Neuronal stem cell (in vitro differentiated cells): Measurements from ENCODE around the gene MTIF3.

Experiments used
- DNase-seq: peaks from one replicate; pipeline ENCODE4 v3.0.0-alpha.2; 2013; ENCODE audit warnings: low spot score
- H2AFZ ChIP-seq: one replicate; pipeline ENCODE4 v1.6.1; 2013; ENCODE audit warnings: mild to moderate bottlenecking, low read length, inconsistent platforms
- H2AK5ac ChIP-seq: 2 replicates; pipeline ENCODE4 v1.6.1; 2013; ENCODE audit warnings: low read depth, mild to moderate bottlenecking, inconsistent platforms, low read length, moderate library complexity, mixed read lengths
- H2BK120ac ChIP-seq: 2 replicates; pipeline ENCODE4 v1.6.1; 2013; ENCODE audit warnings: low read depth, mild to moderate bottlenecking, inconsistent platforms, low read length, moderate library complexity, mixed read lengths
- H2BK12ac ChIP-seq: one replicate; pipeline ENCODE4 v1.6.1; 2013; ENCODE audit warnings: low read length, inconsistent platforms
- H2BK15ac ChIP-seq: 2 replicates; pipeline ENCODE4 v1.6.1; 2013; ENCODE audit warnings: mild to moderate bottlenecking, low read length, inconsistent platforms, mixed read lengths
- H2BK5ac ChIP-seq: one replicate; pipeline ENCODE4 v1.6.1; 2013; ENCODE audit warnings: inconsistent platforms, mild to moderate bottlenecking, low read length, moderate library complexity
- H3K14ac ChIP-seq: one replicate; pipeline ENCODE4 v1.6.1; 2013; ENCODE audit warnings: low read length, inconsistent platforms
- H3K18ac ChIP-seq: 2 replicates; pipeline ENCODE4 v1.6.1; 2013; ENCODE audit warnings: low read length, inconsistent platforms
- H3K23ac ChIP-seq: 2 replicates; pipeline ENCODE4 v1.6.1; 2013; ENCODE audit warnings: low read depth, mild to moderate bottlenecking, mixed read lengths, low read length, inconsistent platforms; ENCODE audit not compliant: poor library complexity
- H3K27ac ChIP-seq: replicated peaks from 3 replicates; pipeline ENCODE4 v1.5.1; 2013; ENCODE audit warnings: low read length, inconsistent platforms
- H3K27me3 ChIP-seq, 3 experiments: 2 replicates each; pipeline ENCODE4 v1.6.1; 2013; ENCODE audit warnings: low read length in 3 of 3, mild to moderate bottlenecking in 2 of 3, inconsistent platforms in 1 of 3, low read depth in 1 of 3, mixed read lengths in 1 of 3, moderate library complexity in 1 of 3; ENCODE audit not compliant: control insufficient read depth in 3 of 3, insufficient read depth in 3 of 3
- H3K36me3 ChIP-seq, 2 donors: replicated peaks in 1 of 2; 2 replicates each; pipeline ENCODE4 v1.6.1; 2013; ENCODE audit warnings: low read length in 2 of 2; ENCODE audit not compliant: control insufficient read depth in 2 of 2, insufficient read depth in 2 of 2
- H3K4ac ChIP-seq: 2 replicates; pipeline ENCODE4 v1.6.1; 2013; ENCODE audit warnings: inconsistent platforms, mild to moderate bottlenecking, low read length, moderate library complexity
- H3K4me1 ChIP-seq, 2 donors: 1 replicate in 1 of 2; 2 replicates in 1 of 2; pipeline ENCODE4 v1.6.1; 2013; ENCODE audit warnings: low read length in 2 of 2, low read depth in 1 of 2; ENCODE audit not compliant: control insufficient read depth in 2 of 2, insufficient read depth in 1 of 2
- H3K4me2 ChIP-seq: one replicate; pipeline ENCODE4 v1.6.1; 2013; ENCODE audit warnings: mild to moderate bottlenecking, low read length, inconsistent platforms; ENCODE audit not compliant: insufficient read depth, poor library complexity, severe bottlenecking
- H3K4me3 ChIP-seq, 2 donors: 2 replicates each; pipeline ENCODE4 v1.5.1; 2013; ENCODE audit warnings: low read length in 2 of 2, mild to moderate bottlenecking in 2 of 2, inconsistent platforms in 1 of 2, moderate library complexity in 1 of 2
- H3K79me1 ChIP-seq: one replicate; pipeline ENCODE4 v1.6.1; 2013; ENCODE audit warnings: low read depth, mild to moderate bottlenecking, inconsistent platforms, low read length, moderate library complexity
- H3K9ac ChIP-seq: one replicate; pipeline ENCODE4 v1.6.1; 2013; ENCODE audit warnings: mild to moderate bottlenecking, low read depth, low read length, inconsistent platforms; ENCODE audit not compliant: poor library complexity
- H3K9me3 ChIP-seq, 2 donors: replicated peaks in 1 of 2; 2 replicates each; pipeline versions ENCODE3 to v1.6.1; 2013; ENCODE audit warnings: low read length in 2 of 2, mild to moderate bottlenecking in 2 of 2, inconsistent platforms in 1 of 2, low read depth in 1 of 2, mixed read lengths in 1 of 2, moderate library complexity in 1 of 2; ENCODE audit not compliant: control insufficient read depth in 2 of 2, insufficient read depth in 1 of 2
- H4K8ac ChIP-seq: one replicate; pipeline ENCODE4 v1.6.1; 2013; ENCODE audit warnings: low read depth, mild to moderate bottlenecking, inconsistent platforms, low read length, moderate library complexity
- H4K91ac ChIP-seq: one replicate; pipeline ENCODE4 v1.6.1; 2013; ENCODE audit warnings: low read length, low read depth, mild to moderate bottlenecking, inconsistent platforms; ENCODE audit not compliant: poor library complexity
- WGBS, 2 donors: extraction: QIAGEN DNeasy Blood & Tissue Kit; methylation state at CpG; one replicate each; pipeline ENCODE4 v1.1.7; 2013; ENCODE audit warnings: missing lambda C conversion rate in 2 of 2, mixed read lengths in 1 of 2; ENCODE audit not compliant: insufficient read length in 2 of 2, insufficient replicate concordance in 1 of 2; ENCODE audit errors: extremely low coverage in 2 of 2; 5-methylcytosine and 5-hydroxymethylcytosine counted together

Gene MTIF3

GRCh38 chr13:27476943-27477703 is 26.8 kb upstream of the MTIF3 start:
- H3K4ac ChIP-seq = no peak overlapping the region
- H3K27me3 ChIP-seq = peaks cover 0 to 7% (median 0%) of the 10 kb centered on the region in 3 experiments
- no peaks in the 10 kb centered on the region for H3K79me1 ChIP-seq
- H3K23ac ChIP-seq = no peak overlapping the region
- H3K9me3 ChIP-seq = peaks cover 0 to under 1% of the 10 kb centered on the region in 2 donors
- no peak overlapping the region for H3K4me3 ChIP-seq
- H2AFZ ChIP-seq = peak overlapping the region; percentile 76
- H2BK12ac ChIP-seq = no peak overlapping the region
- H3K9ac ChIP-seq = no peak overlapping the region
- no peak overlapping the region for H4K91ac ChIP-seq
- no peak overlapping the region for H2AK5ac ChIP-seq
- H3K27ac ChIP-seq = no peak overlapping the region
- DNase-seq = no peak
- H3K14ac ChIP-seq = no peak overlapping the region
- H2BK5ac ChIP-seq = no peak overlapping the region
- no peak overlapping the region for H3K18ac ChIP-seq
- no peak overlapping the region for H2BK15ac ChIP-seq
- no peak overlapping the region for H4K8ac ChIP-seq
- no peak overlapping the region for H2BK120ac ChIP-seq
- H3K36me3 ChIP-seq = no peaks in the 10 kb centered on the region
- H3K4me2 ChIP-seq = no peak overlapping the region
- no CpG with 5 or more reads among the region's 10 CpGs for WGBS, 2 donors
- H3K4me1 ChIP-seq = peaks cover 0 to 1% of the 10 kb centered on the region in 2 donors

DNA sequence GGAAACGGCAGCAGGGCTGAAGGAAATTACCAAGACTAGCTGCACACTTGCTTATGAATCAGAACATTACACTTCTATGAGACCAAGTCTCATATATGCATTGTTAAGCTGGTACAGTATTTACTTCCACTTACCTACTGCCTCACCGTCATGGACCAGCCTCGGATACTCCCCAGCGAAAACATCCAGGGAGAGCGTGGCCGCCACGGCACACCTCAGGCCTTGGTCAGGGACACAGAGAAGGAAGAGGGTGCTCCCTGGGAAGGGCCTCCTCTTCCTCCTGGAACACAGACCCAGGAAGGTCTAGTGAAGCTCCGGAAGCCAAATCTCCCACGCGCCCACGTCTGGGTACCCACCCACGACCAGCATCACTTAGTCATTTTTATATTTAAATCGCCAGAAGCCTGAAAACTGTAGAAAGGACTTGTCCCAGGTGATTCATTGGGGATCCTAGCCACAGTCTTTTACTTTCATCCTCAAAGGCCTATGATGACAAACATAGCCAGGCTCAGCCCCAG is 24.4 kb upstream of the MTIF3 start:
- no peak overlapping the region for H4K91ac ChIP-seq
- no peak overlapping the region for H4K8ac ChIP-seq
- H3K4me1 ChIP-seq = peaks cover 0 to 1% of the 10 kb centered on the region in 2 donors
- no peak overlapping the region for H2BK120ac ChIP-seq
- no peak overlapping the region for H2AK5ac ChIP-seq
- H2BK15ac ChIP-seq = no peak overlapping the region
- no peak overlapping the region for H3K4me3 ChIP-seq
- H2AFZ ChIP-seq = no peak overlapping the region
- no peaks in the 10 kb centered on the region for H3K9me3 ChIP-seq
- no peaks in the 10 kb centered on the region for H3K36me3 ChIP-seq
- no peak overlapping the region for H2BK12ac ChIP-seq
- H3K23ac ChIP-seq = no peak overlapping the region
- no peak overlapping the region for H3K27ac ChIP-seq
- H3K27me3 ChIP-seq = peaks cover 0 to 3% (median 0%) of the 10 kb centered on the region in 3 experiments
- no peak for DNase-seq
- no CpG with 5 or more reads among the region's 13 CpGs for WGBS, 2 donors
- H3K79me1 ChIP-seq = no peaks in the 10 kb centered on the region
- no peak overlapping the region for H3K4ac ChIP-seq
- no peak overlapping the region for H3K14ac ChIP-seq
- H3K18ac ChIP-seq = no peak overlapping the region
- H2BK5ac ChIP-seq = no peak overlapping the region
- no peak overlapping the region for H3K9ac ChIP-seq
- H3K4me2 ChIP-seq = no peak overlapping the region

DNA sequence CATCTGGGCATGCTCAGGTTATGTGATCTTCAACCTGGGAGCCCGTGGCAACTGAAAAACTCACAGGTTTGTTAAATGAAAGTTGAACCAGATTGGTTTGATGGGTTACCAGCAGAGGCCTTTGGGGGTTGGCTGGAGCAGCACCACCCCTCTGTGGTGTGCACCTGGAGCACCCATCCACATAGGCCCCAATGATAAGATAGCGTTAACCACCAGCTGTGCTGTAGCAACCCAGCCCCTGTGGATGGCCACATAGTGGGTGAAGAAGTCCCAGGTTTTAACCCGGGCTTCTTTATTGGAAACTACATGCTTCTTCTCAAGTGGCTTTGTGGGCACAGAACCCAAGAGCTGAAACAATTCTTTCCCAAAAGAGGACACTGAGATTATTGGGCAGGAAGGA is 22.6 kb upstream of the MTIF3 start:
- H2BK12ac ChIP-seq = no peak overlapping the region
- H2AK5ac ChIP-seq = no peak overlapping the region
- H2BK15ac ChIP-seq = no peak overlapping the region
- no peak overlapping the region for H3K9ac ChIP-seq
- no peak overlapping the region for H3K4ac ChIP-seq
- no peak overlapping the region for H4K8ac ChIP-seq
- H3K14ac ChIP-seq = no peak overlapping the region
- DNase-seq = no peak
- peaks cover 0 to 3% (median 0%) of the 10 kb centered on the region in 3 experiments for H3K27me3 ChIP-seq
- peaks cover 0 to 1% of the 10 kb centered on the region in 2 donors for H3K9me3 ChIP-seq
- H3K79me1 ChIP-seq = no peaks in the 10 kb centered on the region
- H3K4me3 ChIP-seq = no peak overlapping the region
- no peak overlapping the region for H2BK120ac ChIP-seq
- no peak overlapping the region for H3K18ac ChIP-seq
- H2BK5ac ChIP-seq = no peak overlapping the region
- no CpG with 5 or more reads among the region's 3 CpGs for WGBS, 2 donors
- H3K27ac ChIP-seq = no peak overlapping the region
- no peak overlapping the region for H3K4me2 ChIP-seq
- no peak overlapping the region for H3K23ac ChIP-seq
- no peaks in the 10 kb centered on the region for H3K36me3 ChIP-seq
- H4K91ac ChIP-seq = no peak overlapping the region
- no peak overlapping the region for H2AFZ ChIP-seq
- peaks cover 0 to 1% of the 10 kb centered on the region in 2 donors for H3K4me1 ChIP-seq

DNA sequence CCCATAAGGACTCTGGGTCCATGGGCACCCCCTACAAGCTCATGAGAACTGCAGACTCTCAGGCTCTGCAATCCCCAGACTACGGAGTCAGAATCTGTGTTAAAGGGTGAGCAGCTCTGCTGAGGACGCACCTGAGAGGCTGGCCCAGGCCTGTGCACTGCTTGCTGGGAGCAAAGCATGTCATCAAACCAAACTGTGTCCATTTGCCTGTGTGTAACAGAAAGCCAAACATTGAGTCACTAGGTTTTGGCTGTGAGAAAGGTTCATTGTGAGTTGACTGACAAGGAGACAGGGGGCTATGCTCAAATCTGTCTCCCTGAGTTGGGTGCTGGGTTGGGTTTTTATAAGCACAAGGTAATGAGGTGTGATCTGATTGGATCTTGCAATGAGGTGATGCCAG is 22.1 kb upstream of the MTIF3 start:
- peaks cover 0 to 1% of the 10 kb centered on the region in 2 donors for H3K4me1 ChIP-seq
- no peak overlapping the region for H4K8ac ChIP-seq
- H3K4me2 ChIP-seq = no peak overlapping the region
- no peak overlapping the region for H3K18ac ChIP-seq
- no CpG with 5 or more reads among the region's 2 CpGs for WGBS, 2 donors
- H3K27me3 ChIP-seq = peaks cover 0 to 3% (median 0%) of the 10 kb centered on the region in 3 experiments
- no peak overlapping the region for H2BK5ac ChIP-seq
- DNase-seq = no peak
- no peaks in the 10 kb centered on the region for H3K79me1 ChIP-seq
- H3K23ac ChIP-seq = no peak overlapping the region
- no peak overlapping the region for H4K91ac ChIP-seq
- no peak overlapping the region for H2BK12ac ChIP-seq
- H3K9ac ChIP-seq = no peak overlapping the region
- H3K4me3 ChIP-seq = peak overlapping the region in 1 of 2 donors; percentile 34
- no peak overlapping the region for H2AFZ ChIP-seq
- no peak overlapping the region for H3K4ac ChIP-seq
- H3K9me3 ChIP-seq = peaks cover 0 to 1% of the 10 kb centered on the region in 2 donors
- H2BK15ac ChIP-seq = no peak overlapping the region
- H2AK5ac ChIP-seq = no peak overlapping the region
- no peak overlapping the region for H3K27ac ChIP-seq
- H3K14ac ChIP-seq = no peak overlapping the region
- no peaks in the 10 kb centered on the region for H3K36me3 ChIP-seq
- no peak overlapping the region for H2BK120ac ChIP-seq
